Islet precursor cell (in vitro differentiated cells): ENCODE results near the gene YPEL1.
"Not testable (repeated sequence)": the region's sequence is repeated elsewhere in the genome, so short reads cannot be mapped to it uniquely, and the experiment has no call there.

Experiments
- DNase-seq: peaks from one replicate; pipeline ENCODE4 v3.0.0-alpha.2; 2018

Gene YPEL1

DNA sequence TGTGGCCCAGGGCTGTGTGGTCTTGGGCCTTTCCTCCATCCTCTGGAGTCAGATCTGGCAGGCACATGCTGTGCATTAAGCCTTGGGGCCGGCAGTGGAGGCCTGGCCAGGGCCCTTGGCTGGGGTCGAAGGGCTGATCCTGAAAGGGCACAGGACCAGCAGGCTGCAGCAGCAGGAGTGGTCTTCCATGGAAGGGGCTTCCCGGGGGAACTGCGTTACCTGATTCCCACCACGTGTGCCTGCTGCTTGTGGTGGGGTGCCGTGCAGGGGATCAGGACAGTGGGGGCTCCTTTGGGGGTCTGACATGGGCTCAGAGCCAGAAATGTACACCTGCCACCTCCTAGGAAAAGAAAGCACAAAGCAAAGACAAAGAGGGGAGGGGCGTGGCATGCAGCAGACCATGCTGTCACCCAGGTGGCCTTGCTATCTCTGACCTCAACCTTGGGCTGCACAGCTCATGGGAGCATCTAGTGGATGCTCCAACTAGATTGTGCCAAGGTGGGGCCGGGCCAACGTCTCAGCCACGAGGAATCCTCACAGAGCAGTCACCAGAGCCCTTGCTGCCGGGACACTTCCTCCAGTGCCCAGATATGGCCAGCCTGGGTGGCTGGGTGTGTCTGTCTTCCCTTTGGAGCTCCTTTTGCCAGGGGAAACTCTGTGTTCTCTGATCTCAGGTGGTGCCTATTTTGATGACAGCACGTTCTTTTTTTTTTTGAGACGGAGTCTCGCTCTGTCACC is 17.9 kb upstream of the YPEL1 start:
- no peak for DNase-seq

DNA sequence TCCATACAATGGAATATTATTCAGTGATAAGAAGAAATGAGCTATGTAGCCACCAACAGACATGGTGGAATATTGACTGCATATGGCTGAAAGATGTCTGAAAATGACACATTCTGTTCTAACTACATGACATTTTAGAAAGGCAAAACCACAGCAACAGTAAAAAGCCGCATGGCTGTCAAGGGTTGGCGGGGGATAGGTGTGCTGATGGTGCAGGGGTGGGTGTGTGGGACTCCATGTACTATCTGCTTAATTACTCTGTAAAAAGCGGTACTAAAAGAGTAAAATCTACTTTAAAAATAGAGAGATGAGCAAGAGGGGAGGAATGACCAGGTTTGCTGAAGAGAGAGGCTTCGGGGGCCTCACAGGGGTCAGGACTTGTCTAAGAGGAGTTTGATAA is 16.7 kb upstream of the YPEL1 start:
- no peak for DNase-seq

- no peak for DNase-seq
These were observed 10.4 kb upstream of the YPEL1 start for GRCh38 chr22:21745948-21746347.

DNA sequence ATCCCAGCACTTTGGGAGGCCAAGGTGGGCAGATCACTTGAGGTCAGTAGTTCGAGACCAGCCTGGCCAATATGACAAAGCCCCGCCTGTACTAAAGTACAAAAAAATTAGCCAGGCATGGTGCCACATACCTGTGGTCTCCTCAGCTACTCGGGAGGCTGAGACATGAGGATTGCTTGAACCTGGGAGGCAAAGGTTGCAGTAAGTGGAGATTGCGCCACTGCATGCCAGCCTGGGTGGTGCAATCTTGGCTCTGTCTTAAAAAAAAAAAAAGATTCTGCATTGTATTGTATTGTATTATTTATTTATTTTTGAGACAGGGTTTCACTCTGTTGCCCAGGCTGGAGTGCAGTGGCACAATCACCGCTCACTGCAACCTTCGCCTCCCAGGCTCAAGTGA is 9.3 kb upstream of the YPEL1 start:
- DNase-seq: not testable (repeated sequence)

- no peak for DNase-seq
These were observed 6.2 kb upstream of the YPEL1 start for GRCh38 chr22:21741790-21742189.

- no peak for DNase-seq
These were observed 5.5 kb upstream of the YPEL1 start for GRCh38 chr22:21741059-21741458.

DNA sequence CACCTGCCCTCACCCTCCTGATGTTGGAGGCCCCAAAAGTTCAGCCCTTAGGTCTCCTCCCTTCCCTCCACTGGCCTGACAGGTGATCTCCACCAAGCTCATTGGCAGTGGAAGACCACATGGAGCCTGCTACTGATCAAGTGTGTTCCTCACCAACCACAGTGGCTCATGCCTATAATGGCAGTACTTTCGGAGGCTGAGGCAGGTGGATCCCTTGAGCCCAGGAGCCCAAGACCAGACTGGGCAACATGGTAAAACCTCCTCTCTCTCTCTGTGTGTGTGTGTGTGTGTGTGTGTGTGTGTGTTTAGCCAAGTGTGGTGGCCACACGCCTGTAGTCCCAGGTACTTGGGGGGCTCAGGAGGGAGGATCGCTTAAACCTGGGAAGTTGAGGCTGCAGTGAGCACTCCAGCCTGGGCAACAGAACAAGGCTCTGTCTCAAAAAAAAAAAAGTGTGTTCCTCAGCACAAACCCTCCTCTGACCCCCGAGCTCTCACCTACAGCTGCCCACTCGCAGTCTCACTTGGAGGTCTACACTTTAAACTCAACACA is 4.3 kb upstream of the YPEL1 start:
- no peak for DNase-seq

DNA sequence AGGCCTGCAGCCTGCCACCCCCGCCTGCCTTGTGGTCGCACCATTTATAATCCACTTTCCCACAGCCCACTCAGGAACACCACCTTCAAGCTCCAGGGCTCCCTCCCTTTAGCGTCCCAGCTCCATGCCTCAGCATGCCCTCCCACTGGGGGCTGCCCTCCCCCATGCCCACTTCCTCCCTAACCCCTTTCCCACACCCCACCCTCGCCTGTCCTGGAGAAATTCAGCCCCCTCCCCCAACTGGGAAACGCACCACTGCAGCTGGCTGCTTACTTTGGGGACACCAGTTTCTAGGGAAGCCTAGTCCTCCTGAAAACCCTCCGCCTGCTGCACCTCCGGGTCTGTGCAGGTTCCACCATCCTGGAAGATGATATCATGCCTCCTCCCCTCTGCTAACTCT is 3.4 kb upstream of the YPEL1 start:
- DNase-seq: no peak

GRCh38 chr22:21738081-21738480 is 2.5 kb upstream of the YPEL1 start:
- no peak for DNase-seq

DNA sequence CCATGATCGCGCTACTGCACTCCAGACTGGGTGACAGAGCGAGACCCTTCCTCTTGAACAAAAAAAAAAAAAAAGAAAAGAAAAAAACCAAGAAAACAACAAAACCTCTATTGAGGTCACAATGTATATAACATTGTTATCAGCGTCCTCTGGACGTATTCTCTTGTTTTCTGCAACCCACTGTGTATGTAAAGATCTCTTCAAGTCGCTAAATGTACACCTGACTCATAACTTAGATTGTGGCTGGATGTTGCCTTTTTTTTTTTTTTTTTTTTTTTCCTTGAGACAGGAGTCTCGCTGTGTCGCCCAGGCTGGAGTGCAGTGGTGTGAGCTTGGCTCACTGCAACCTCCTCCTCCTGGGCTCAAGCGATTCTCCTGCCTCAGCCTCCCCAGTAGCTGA is 1.4 kb upstream of the YPEL1 start:
- no peak for DNase-seq

DNA sequence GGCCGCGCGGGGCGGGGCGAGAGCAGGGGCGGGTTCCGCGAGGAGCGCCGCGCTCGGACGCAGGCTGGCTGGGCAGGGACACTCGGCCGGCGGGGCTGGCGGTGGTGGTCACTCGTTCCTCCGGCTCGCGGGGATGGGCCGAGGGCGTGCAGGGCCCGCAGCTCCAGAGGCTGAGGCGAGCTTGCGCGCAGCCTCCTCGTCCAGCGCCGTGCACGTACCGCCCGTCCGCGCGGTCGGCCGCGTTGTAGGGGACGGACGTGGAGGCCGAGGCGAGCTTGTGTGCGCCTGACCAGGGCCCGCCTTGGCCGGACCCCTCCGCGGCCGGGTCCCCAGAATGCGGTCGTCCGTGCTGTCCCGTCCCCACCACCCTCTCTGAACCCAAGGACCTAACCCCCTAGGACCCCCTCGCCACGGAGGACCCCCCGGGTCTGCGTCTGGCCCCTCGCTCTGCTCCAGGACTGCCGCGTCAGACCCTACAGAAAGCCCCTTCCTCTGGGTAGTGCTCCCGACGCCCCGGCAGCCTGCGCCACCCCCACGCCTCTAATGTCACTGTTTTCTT is 569 bp upstream of the YPEL1 start:
- DNase-seq: no peak

DNA sequence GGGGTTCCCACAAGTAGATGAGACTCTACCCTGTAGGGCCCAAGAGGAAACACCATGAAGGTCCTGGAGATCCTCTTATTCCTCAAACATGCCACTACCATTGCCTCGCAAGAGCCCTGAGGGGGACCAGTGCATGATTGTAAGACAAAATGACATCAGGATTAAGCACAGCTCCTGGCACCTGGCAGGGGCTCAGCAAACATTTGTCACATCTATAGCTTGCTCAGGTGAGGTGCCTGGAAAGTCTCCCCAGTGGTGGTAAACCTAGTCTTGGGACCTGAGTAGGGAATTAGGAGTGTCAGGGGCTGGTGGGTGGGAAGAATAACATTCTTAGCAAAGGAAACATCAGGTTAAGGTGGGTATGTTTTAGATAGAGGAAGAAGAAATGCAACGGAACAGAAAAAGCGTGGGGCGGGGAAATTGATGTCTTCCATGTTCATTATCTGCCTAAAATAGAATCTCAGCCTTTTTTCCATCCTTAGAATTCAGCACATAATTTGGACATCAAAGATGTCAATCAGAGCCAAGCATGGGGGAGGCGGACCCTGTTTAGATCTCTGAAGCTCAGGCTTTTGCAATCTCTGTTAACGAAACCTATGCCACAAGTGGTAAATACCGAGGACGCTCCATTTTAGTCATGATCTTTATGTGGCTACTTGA is 924 bp downstream of the YPEL1 start:
- no peak for DNase-seq

GRCh38 chr22:21731503-21731902 is 4.1 kb downstream of the YPEL1 start:
- no peak for DNase-seq

DNA sequence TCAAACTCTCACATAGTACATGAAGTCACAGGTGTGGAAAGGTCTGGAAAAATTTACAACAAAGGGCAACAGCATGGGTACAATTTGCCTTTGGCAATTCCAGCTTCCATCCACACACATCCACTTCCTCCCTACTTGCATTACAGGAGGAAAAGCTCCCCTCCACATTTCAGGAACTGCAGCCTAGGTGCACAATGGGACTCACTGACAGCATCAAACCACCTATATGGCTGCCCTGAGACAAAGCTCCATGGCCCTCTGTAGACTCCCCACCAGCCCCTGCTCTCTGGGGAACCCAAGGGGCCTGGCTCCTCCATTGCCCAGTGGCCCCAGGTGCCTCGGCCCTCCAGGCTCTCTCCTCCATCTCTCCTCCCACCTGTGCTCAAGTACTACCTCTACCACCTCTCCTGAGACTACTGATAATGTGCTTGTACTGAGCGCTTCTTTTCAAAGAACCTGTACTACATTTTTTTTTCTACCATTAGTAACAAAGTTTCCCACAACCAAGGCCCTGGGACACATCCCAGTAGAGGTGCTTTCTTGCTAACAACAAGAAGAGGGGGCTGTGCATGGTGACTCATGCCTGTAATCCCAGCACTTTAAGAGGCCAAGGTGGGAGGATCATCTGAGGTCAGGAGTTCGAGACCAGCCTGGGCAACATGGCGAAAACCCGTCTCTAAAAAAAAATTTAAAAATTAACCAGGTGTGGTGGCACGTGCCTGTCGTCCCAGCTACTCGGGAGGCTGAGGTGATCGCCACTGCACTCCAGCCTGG is 4.9 kb downstream of the YPEL1 start:
- DNase-seq: no peak

DNA sequence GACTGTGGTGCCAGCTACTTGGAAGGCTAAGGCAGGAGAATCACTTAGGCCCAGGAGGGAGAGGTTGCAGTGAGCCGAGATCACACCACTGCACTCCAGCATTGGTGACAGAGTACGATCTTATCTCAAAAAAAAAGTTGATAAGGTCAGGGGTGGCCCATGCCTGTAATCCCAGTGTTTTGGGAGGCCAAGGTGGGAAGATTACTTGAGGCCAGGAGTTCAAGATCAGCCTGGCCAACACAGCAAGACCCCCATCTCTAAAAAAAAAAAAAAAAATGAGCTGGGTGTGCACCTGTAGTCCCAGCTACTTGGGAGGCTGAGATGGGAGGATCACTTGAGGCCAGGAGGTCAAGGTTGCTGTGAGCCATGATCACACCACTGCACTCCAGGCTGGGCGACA is 6.4 kb downstream of the YPEL1 start:
- not testable (repeated sequence) for DNase-seq

- no peak for DNase-seq
These were observed 7.3 kb downstream of the YPEL1 start for GRCh38 chr22:21728270-21728669.

DNA sequence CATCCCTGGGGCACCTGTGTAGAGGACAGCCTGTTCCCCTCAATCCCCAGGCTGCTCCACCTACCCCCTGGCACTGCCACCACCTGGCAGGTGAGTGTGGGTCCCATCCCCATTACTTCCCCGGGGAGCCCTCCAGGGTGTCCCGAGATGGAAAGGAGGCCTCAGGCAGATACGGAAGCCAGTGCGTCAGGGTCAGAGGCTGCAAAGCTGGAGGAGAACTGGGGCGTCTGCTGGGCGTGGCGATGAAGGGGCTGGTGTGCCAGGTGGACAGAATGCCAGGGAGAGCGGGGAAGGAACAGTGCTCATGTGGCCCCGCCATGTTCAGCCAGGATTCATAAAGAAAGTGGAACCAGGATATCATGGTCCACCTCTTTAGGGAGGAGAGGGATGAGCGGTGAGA is 7.8 kb downstream of the YPEL1 start:
- no peak for DNase-seq

GRCh38 chr22:21727159-21727558 is 8.4 kb downstream of the YPEL1 start:
- DNase-seq: no peak

DNA sequence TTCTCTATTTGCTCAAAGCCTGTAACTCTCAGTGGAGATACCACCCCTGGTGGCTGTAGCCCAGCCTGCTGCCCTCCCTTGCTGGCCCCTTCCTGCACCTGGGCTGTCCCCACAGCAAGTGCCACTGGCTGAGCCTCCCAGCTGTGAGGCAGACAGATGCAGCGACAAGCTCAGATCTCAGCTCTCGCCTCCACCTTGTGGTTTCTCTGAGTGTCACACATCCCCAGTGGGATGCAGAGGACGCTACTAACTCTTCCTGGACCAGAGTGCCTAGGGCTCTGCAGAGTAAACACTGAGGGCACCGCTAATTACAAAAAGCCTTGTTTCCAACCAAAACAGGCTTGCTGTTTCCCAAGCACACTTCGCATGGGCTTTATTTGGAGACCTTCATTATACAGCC is 8.9 kb downstream of the YPEL1 start:
- DNase-seq: peak; percentile 87

DNA sequence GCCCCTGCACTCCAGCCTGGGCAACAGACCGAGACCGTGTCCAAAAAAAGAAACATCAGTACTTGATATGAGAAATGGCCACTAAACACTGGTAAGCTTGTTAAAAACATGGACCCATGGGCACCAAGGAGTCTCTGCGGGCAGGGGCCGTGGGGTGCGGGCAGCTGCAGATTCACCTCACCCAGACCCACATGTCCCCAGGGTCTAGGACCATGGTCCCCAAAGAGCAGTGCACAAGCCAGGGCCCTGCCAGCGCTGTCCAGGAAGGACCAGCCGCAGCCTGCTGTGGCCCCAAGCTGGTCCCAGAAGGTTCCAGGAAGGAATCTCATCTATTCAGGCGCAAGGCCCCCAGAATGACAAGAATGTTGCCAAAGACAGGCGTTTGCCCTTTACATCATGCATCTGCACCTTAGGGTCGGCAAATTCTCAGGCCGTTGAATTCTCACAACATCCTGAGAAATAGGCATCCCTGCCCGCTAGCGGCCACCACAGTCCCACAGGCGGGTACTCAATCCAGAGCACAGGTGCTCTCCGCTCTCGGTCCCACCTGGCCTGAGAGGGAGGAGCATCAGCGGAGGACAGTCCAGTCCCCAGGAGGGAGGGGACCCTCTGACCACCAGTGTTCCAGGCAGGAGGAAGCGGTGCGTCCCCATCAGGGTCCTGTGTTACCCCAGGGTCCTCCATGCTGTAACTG is 9.5 kb downstream of the YPEL1 start:
- DNase-seq: no peak

GRCh38 chr22:21724496-21724895 is 11.1 kb downstream of the YPEL1 start:
- DNase-seq: not testable (repeated sequence)

- not testable (repeated sequence) for DNase-seq
These were observed 14.3 kb downstream of the YPEL1 start for GRCh38 chr22:21721195-21721852.
